ENCODE data around the gene LRRC30. TPM values are rescaled to one million over a fixed set of nuclear protein-coding genes. Genes with fewer than 3 reads are reported as not detected.
A peak's percentile ranks its signal among the peaks of the same experiment; 100 is the strongest.
"Not testable (repeated sequence)": the region's sequence is repeated elsewhere in the genome, so short reads cannot be mapped to it uniquely, and the experiment has no call there.

The LRRC30 gene
- total RNA-seq (2014; rRNA removed; shearing (Covaris generic)), result not detected in 2 replicates

- no peak for DNase-seq (ENCODE audit: low spot score)
Observed at GRCh38 chr18:7230626-7231349, at the start of gene LRRC30. Gene LRRC30, plus strand, starts transcription at chr18:7231089. Its CDS starts 50 bp downstream, at chr18:7231139.

- DNase-seq (ENCODE audit: low spot score), result no peak
Observed at GRCh38 chr18:7185701-7186100, 45.2 kb upstream of the LRRC30 start.

- no peak for DNase-seq (ENCODE audit: low spot score)
Observed at GRCh38 chr18:7190547-7191156, 40.2 kb upstream of the LRRC30 start.

GRCh38 chr18:7191736-7192135 lies 39.2 kb upstream of the LRRC30 start:
- no peak for DNase-seq (ENCODE audit: low spot score)

GRCh38 chr18:7195266-7195665 lies 35.6 kb upstream of the LRRC30 start:
- no peak for DNase-seq (ENCODE audit: low spot score)

- peak; percentile 4 for DNase-seq (ENCODE audit: low spot score)
Observed at GRCh38 chr18:7196421-7196820, 34.5 kb upstream of the LRRC30 start.

- no peak for DNase-seq (ENCODE audit: low spot score)
Observed at GRCh38 chr18:7197854-7198253, 33.0 kb upstream of the LRRC30 start.

- no peak for DNase-seq (ENCODE audit: low spot score)
Observed at GRCh38 chr18:7198326-7198725, 32.6 kb upstream of the LRRC30 start.

- no peak for DNase-seq (ENCODE audit: low spot score)
Observed at GRCh38 chr18:7201096-7201495, 29.8 kb upstream of the LRRC30 start.

GRCh38 chr18:7202169-7202568 lies 28.7 kb upstream of the LRRC30 start:
- DNase-seq (ENCODE audit: low spot score), result no peak

GRCh38 chr18:7203601-7204000 lies 27.3 kb upstream of the LRRC30 start:
- not testable (repeated sequence) for DNase-seq (ENCODE audit: low spot score)

- DNase-seq (ENCODE audit: low spot score), result no peak
Observed at GRCh38 chr18:7205346-7205745, 25.5 kb upstream of the LRRC30 start.

- DNase-seq (ENCODE audit: low spot score), result no peak
Observed at GRCh38 chr18:7206217-7206616, 24.7 kb upstream of the LRRC30 start.

- no peak for DNase-seq (ENCODE audit: low spot score)
Observed at GRCh38 chr18:7207366-7207915, 23.4 kb upstream of the LRRC30 start.

GRCh38 chr18:7221424-7222155 lies 9.3 kb upstream of the LRRC30 start:
- DNase-seq (ENCODE audit: low spot score), result peak; percentile 79

- DNase-seq (ENCODE audit: low spot score), result no peak
Observed at GRCh38 chr18:7224198-7224597, 6.7 kb upstream of the LRRC30 start.

GRCh38 chr18:7232218-7232617 lies 1.3 kb downstream of the LRRC30 start:
- DNase-seq (ENCODE audit: low spot score), result no peak

GRCh38 chr18:7233134-7233810 lies 2.4 kb downstream of the LRRC30 start:
- DNase-seq (ENCODE audit: low spot score), result no peak

- DNase-seq (ENCODE audit: low spot score), result no peak
Observed at GRCh38 chr18:7234091-7234490, 3.2 kb downstream of the LRRC30 start.

GRCh38 chr18:7234956-7235355 lies 4.1 kb downstream of the LRRC30 start:
- no peak for DNase-seq (ENCODE audit: low spot score)

- no peak for DNase-seq (ENCODE audit: low spot score)
Observed at GRCh38 chr18:7236072-7236471, 5.2 kb downstream of the LRRC30 start.

- DNase-seq (ENCODE audit: low spot score), result no peak
Observed at GRCh38 chr18:7236933-7237332, 6.0 kb downstream of the LRRC30 start.

Data from HT-29 (cell line).